ENCODE measurements around the gene ZNF646. TPM values are rescaled to one million over a fixed set of nuclear protein-coding genes. Genes with fewer than 3 reads are reported as not detected.

The ZNF646 gene, protein sequence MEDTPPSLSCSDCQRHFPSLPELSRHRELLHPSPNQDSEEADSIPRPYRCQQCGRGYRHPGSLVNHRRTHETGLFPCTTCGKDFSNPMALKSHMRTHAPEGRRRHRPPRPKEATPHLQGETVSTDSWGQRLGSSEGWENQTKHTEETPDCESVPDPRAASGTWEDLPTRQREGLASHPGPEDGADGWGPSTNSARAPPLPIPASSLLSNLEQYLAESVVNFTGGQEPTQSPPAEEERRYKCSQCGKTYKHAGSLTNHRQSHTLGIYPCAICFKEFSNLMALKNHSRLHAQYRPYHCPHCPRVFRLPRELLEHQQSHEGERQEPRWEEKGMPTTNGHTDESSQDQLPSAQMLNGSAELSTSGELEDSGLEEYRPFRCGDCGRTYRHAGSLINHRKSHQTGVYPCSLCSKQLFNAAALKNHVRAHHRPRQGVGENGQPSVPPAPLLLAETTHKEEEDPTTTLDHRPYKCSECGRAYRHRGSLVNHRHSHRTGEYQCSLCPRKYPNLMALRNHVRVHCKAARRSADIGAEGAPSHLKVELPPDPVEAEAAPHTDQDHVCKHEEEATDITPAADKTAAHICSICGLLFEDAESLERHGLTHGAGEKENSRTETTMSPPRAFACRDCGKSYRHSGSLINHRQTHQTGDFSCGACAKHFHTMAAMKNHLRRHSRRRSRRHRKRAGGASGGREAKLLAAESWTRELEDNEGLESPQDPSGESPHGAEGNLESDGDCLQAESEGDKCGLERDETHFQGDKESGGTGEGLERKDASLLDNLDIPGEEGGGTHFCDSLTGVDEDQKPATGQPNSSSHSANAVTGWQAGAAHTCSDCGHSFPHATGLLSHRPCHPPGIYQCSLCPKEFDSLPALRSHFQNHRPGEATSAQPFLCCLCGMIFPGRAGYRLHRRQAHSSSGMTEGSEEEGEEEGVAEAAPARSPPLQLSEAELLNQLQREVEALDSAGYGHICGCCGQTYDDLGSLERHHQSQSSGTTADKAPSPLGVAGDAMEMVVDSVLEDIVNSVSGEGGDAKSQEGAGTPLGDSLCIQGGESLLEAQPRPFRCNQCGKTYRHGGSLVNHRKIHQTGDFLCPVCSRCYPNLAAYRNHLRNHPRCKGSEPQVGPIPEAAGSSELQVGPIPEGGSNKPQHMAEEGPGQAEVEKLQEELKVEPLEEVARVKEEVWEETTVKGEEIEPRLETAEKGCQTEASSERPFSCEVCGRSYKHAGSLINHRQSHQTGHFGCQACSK (N-terminal part only)
- polyA plus RNA-seq (2013), result 13.3 and 15.2 TPM in 2 replicates

DNA sequence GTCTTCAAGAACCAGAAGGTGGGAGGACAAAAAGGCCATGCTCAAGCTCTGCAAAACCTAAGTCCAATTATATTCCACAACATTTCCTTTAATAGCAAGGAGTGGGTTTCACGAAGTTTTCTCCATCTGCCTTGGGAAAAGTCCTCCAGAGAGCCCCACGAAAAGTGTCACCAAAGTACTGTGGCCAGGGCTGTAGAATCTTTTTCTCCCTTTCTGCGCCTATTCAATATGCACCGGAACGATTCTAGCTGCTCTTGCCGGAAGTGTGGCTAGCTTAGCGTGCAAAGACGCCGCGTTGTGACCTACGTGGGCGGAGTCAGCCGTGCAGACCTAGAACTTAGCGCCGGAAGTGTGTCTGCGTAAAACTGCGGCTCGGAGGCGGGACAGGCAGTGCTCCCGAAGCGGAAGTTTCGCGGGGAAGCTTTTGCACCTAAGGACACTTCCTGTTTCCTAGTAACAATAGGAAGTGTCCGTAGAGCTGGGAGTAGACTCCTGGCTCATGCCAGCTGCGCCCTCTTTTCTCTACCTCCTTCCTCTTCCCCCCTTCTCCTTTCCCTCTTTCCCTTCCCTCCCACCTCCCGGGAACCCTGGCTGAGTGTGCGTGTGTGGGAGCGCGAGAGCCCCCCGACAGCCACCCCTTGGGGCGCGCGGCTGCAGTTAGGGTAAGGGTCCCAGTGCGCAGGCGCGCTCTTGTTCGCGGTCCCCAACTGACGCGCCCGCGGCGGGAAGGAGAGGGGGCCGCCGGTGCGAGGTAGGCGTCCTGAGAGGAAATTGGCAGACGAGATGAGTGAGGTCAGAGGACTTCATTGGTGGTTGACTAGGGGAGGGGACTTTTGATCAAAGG is at the start of gene ZNF646, which contains the start of gene ZNF668:
Gene ZNF646 (plus strand): TSS at position 453 of the 844 bp plus-strand sequence. CDS start 1,903 bp downstream, outside the sequence.
Gene ZNF668 (minus strand): TSS at position 271 of the 844 bp plus-strand sequence. CDS start 9,781 bp downstream, outside the sequence.
- Histone ChIP-seq H3K4me1 (ENCODE audit: control insufficient read depth in 1 of 2, insufficient read depth in 2 of 2, low read length in 2 of 2) (peaks cover 7% of the 10 kb centered on the region in 2 experiments), H3K79me1 (ENCODE audit: low read length) (peaks cover 18% of the 10 kb centered on the region), H4K12ac (ENCODE audit: low read depth, low read length) (peak within 1 kb of the TSS; percentile 91), H3K4ac (ENCODE audit: low read depth, low read length) (peak within 1 kb of the TSS; percentile 91), H4K91ac (ENCODE audit: low read depth, low read length) (peak within 1 kb of the TSS; percentile 91), H3K9me3 (ENCODE audit: insufficient read depth, low read depth, low read length) (no peaks in the 10 kb centered on the region), H2AK5ac (ENCODE audit: low read length) (peak within 1 kb of the TSS; percentile 81), H3K4me3 (ENCODE audit: low read depth, low read length) (peak within 1 kb of the TSS; percentile 97), H2AFZ (ENCODE audit: insufficient read depth, low read length, poor library complexity) (peak within 1 kb of the TSS; percentile 98), H3K4me2 (ENCODE audit: low read length) (peak within 1 kb of the TSS; percentile 98), H3K9ac (ENCODE audit: low read length) (peak within 1 kb of the TSS; percentile 99), H3K18ac (ENCODE audit: low read length) (peak within 1 kb of the TSS; percentile 90), H3K27ac (ENCODE audit: low read depth, low read length) (peak within 1 kb of the TSS; percentile 98), H3K27me3 (ENCODE audit: insufficient read depth, low read length) (no peaks in the 10 kb centered on the region), H3K14ac (ENCODE audit: low read length) (peak within 1 kb of the TSS; percentile 97), H2BK12ac (ENCODE audit: low read length) (no peak within 1 kb of the TSS), H3K36me3 (ENCODE audit: control insufficient read depth in 1 of 2, insufficient read depth in 2 of 2, low read length in 2 of 2) (peaks cover 32 to 33% of the 10 kb centered on the region in 2 experiments), H2BK120ac (ENCODE audit: insufficient read depth, low read length, poor library complexity) (peak within 1 kb of the TSS; percentile 96), H4K8ac (ENCODE audit: low read depth, low read length) (peak within 1 kb of the TSS; percentile 98), H2BK5ac (ENCODE audit: low read depth, low read length, poor library complexity) (peak within 1 kb of the TSS; percentile 99), H3K79me2 (ENCODE audit: control insufficient read depth, insufficient read depth, low read length, poor library complexity) (peaks cover 23% of the 10 kb centered on the region), H3K23ac (ENCODE audit: low read length) (no peak within 1 kb of the TSS)
- WGBS (ENCODE audit: extremely low coverage, insufficient coverage, insufficient read length), result no CpG with 5 or more reads among the region's 48 CpGs
- peak; percentile 99 to 100 for DNase-seq

- H3K9ac ChIP-seq (ENCODE audit: low read length), result no peak overlapping the region
- H2BK5ac ChIP-seq (ENCODE audit: low read depth, low read length, poor library complexity), result no peak overlapping the region
- no peak overlapping the region for H3K23ac ChIP-seq (ENCODE audit: low read length)
- no peak overlapping the region for H3K4me3 ChIP-seq (ENCODE audit: low read depth, low read length)
- no peak overlapping the region for H3K18ac ChIP-seq (ENCODE audit: low read length)
- no peak overlapping the region for H2AK5ac ChIP-seq (ENCODE audit: low read length)
- no peak overlapping the region for H4K91ac ChIP-seq (ENCODE audit: low read depth, low read length)
- H3K4me2 ChIP-seq (ENCODE audit: low read length), result no peak overlapping the region
- H3K36me3 ChIP-seq (ENCODE audit: control insufficient read depth in 1 of 2, insufficient read depth in 2 of 2, low read length in 2 of 2), result no peaks in the 10 kb centered on the region
- H3K79me1 ChIP-seq (ENCODE audit: low read length), result no peaks in the 10 kb centered on the region
- H2BK120ac ChIP-seq (ENCODE audit: insufficient read depth, low read length, poor library complexity), result no peak overlapping the region
- H4K12ac ChIP-seq (ENCODE audit: low read depth, low read length), result no peak overlapping the region
- H3K79me2 ChIP-seq (ENCODE audit: control insufficient read depth, insufficient read depth, low read length, poor library complexity), result no peaks in the 10 kb centered on the region
- H3K4ac ChIP-seq (ENCODE audit: low read depth, low read length), result no peak overlapping the region
- H2AFZ ChIP-seq (ENCODE audit: insufficient read depth, low read length, poor library complexity), result no peak overlapping the region
- no peak overlapping the region for H4K8ac ChIP-seq (ENCODE audit: low read depth, low read length)
- no peak overlapping the region for H3K14ac ChIP-seq (ENCODE audit: low read length)
- H2BK12ac ChIP-seq (ENCODE audit: low read length), result no peak overlapping the region
- H3K4me1 ChIP-seq (ENCODE audit: control insufficient read depth in 1 of 2, insufficient read depth in 2 of 2, low read length in 2 of 2), result no peaks in the 10 kb centered on the region
- H3K9me3 ChIP-seq (ENCODE audit: insufficient read depth, low read depth, low read length), result no peaks in the 10 kb centered on the region
- no peaks in the 10 kb centered on the region for H3K27me3 ChIP-seq (ENCODE audit: insufficient read depth, low read length)
- no peak for DNase-seq
- no peak overlapping the region for H3K27ac ChIP-seq (ENCODE audit: low read depth, low read length)
- WGBS (ENCODE audit: extremely low coverage, insufficient coverage, insufficient read length), result no CpG with 5 or more reads among the region's 5 CpGs
Measured at GRCh38 chr16:31025339-31025738, 48.9 kb upstream of the ZNF646 start.

- peaks cover 4% of the 10 kb centered on the region for H3K79me2 ChIP-seq (ENCODE audit: control insufficient read depth, insufficient read depth, low read length, poor library complexity)
- H4K12ac ChIP-seq (ENCODE audit: low read depth, low read length), result no peak overlapping the region
- H3K79me1 ChIP-seq (ENCODE audit: low read length), result peaks cover 6% of the 10 kb centered on the region
- no peak overlapping the region for H3K4me2 ChIP-seq (ENCODE audit: low read length)
- no peak overlapping the region for H2BK5ac ChIP-seq (ENCODE audit: low read depth, low read length, poor library complexity)
- no peak overlapping the region for H4K91ac ChIP-seq (ENCODE audit: low read depth, low read length)
- H2BK120ac ChIP-seq (ENCODE audit: insufficient read depth, low read length, poor library complexity), result no peak overlapping the region
- H3K14ac ChIP-seq (ENCODE audit: low read length), result no peak overlapping the region
- H3K27me3 ChIP-seq (ENCODE audit: insufficient read depth, low read length), result no peaks in the 10 kb centered on the region
- H2AFZ ChIP-seq (ENCODE audit: insufficient read depth, low read length, poor library complexity), result no peak overlapping the region
- H3K4me3 ChIP-seq (ENCODE audit: low read depth, low read length), result no peak overlapping the region
- H3K27ac ChIP-seq (ENCODE audit: low read depth, low read length), result no peak overlapping the region
- no peak overlapping the region for H4K8ac ChIP-seq (ENCODE audit: low read depth, low read length)
- H3K9ac ChIP-seq (ENCODE audit: low read length), result no peak overlapping the region
- peaks cover 6 to 7% of the 10 kb centered on the region in 2 experiments for H3K4me1 ChIP-seq (ENCODE audit: control insufficient read depth in 1 of 2, insufficient read depth in 2 of 2, low read length in 2 of 2)
- no peak overlapping the region for H3K4ac ChIP-seq (ENCODE audit: low read depth, low read length)
- no peak for DNase-seq
- no peak overlapping the region for H2BK12ac ChIP-seq (ENCODE audit: low read length)
- no peak overlapping the region for H2AK5ac ChIP-seq (ENCODE audit: low read length)
- peaks cover 2% of the 10 kb centered on the region for H3K9me3 ChIP-seq (ENCODE audit: insufficient read depth, low read depth, low read length)
- WGBS (ENCODE audit: extremely low coverage, insufficient coverage, insufficient read length), result 100% methylated on average over 1 of the region's 5 CpGs
- H3K36me3 ChIP-seq (ENCODE audit: control insufficient read depth in 1 of 2, insufficient read depth in 2 of 2, low read length in 2 of 2), result no peaks in the 10 kb centered on the region
- no peak overlapping the region for H3K18ac ChIP-seq (ENCODE audit: low read length)
- H3K23ac ChIP-seq (ENCODE audit: low read length), result no peak overlapping the region
Measured at GRCh38 chr16:31029272-31029671, 45.0 kb upstream of the ZNF646 start.

Data from trophoblast cell (in vitro differentiated cells and primary cell).